ENCODE measurements around the gene SAMD9L.

SAMD9L gene

GRCh38 chr7:93108003-93108402 lies 40.2 kb downstream of the SAMD9L start:
- no peak for ATAC-seq
- no peak for TF ChIP-seq ZNF8 (CRISPR knock-in tag; IDR thresholded peaks at IDR 0.05)
- no peak for TF ChIP-seq ZC3H10 (CRISPR knock-in tag; IDR thresholded peaks at IDR 0.05)
- no peak for TF ChIP-seq ARNTL (CRISPR knock-in tag; IDR thresholded peaks at IDR 0.05; ENCODE audit: borderline replicate concordance, low read depth)
- no peak for TF ChIP-seq ISL1 (CRISPR knock-in tag; IDR thresholded peaks at IDR 0.05)
- no peak for TF ChIP-seq TOX (CRISPR knock-in tag; IDR thresholded peaks at IDR 0.05; ENCODE audit: borderline replicate concordance)
- TF ChIP-seq CSDC2 (CRISPR knock-in tag; IDR thresholded peaks at IDR 0.05): no peak
- TF ChIP-seq ZNF70 (CRISPR knock-in tag; IDR thresholded peaks at IDR 0.05): no peak
- TF ChIP-seq PPARA (CRISPR knock-in tag; IDR thresholded peaks at IDR 0.05; ENCODE audit: borderline replicate concordance): no peak
- no peak for TF ChIP-seq BACH2 (CRISPR knock-in tag; IDR thresholded peaks at IDR 0.05; ENCODE audit: borderline replicate concordance)
- TF ChIP-seq, protein P1, sequence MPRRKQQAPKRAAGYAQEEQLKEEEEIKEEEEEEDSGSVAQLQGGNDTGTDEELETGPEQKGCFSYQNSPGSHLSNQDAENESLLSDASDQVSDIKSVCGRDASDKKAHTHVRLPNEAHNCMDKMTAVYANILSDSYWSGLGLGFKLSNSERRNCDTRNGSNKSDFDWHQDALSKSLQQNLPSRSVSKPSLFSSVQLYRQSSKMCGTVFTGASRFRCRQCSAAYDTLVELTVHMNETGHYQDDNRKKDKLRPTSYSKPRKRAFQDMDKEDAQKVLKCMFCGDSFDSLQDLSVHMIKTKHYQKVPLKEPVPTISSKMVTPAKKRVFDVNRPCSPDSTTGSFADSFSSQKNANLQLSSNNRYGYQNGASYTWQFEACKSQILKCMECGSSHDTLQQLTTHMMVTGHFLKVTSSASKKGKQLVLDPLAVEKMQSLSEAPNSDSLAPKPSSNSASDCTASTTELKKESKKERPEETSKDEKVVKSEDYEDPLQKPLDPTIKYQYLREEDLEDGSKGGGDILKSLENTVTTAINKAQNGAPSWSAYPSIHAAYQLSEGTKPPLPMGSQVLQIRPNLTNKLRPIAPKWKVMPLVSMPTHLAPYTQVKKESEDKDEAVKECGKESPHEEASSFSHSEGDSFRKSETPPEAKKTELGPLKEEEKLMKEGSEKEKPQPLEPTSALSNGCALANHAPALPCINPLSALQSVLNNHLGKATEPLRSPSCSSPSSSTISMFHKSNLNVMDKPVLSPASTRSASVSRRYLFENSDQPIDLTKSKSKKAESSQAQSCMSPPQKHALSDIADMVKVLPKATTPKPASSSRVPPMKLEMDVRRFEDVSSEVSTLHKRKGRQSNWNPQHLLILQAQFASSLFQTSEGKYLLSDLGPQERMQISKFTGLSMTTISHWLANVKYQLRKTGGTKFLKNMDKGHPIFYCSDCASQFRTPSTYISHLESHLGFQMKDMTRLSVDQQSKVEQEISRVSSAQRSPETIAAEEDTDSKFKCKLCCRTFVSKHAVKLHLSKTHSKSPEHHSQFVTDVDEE (CRISPR knock-in tag; IDR thresholded peaks at IDR 0.05): no peak
- TF ChIP-seq CSRNP3 (CRISPR knock-in tag; IDR thresholded peaks at IDR 0.05): no peak
- TF ChIP-seq TCF4 (CRISPR knock-in tag; IDR thresholded peaks at IDR 0.05; ENCODE audit: borderline replicate concordance): no peak
- TF ChIP-seq SNAI2 (CRISPR knock-in tag; IDR thresholded peaks at IDR 0.05): no peak
- no peak for TF ChIP-seq RARB (CRISPR knock-in tag; IDR thresholded peaks at IDR 0.05)
- no peak for TF ChIP-seq OSR1 (CRISPR knock-in tag; IDR thresholded peaks at IDR 0.05)
- TF ChIP-seq ZFP30 (CRISPR knock-in tag; IDR thresholded peaks at IDR 0.05): no peak
- TF ChIP-seq, protein P2, sequence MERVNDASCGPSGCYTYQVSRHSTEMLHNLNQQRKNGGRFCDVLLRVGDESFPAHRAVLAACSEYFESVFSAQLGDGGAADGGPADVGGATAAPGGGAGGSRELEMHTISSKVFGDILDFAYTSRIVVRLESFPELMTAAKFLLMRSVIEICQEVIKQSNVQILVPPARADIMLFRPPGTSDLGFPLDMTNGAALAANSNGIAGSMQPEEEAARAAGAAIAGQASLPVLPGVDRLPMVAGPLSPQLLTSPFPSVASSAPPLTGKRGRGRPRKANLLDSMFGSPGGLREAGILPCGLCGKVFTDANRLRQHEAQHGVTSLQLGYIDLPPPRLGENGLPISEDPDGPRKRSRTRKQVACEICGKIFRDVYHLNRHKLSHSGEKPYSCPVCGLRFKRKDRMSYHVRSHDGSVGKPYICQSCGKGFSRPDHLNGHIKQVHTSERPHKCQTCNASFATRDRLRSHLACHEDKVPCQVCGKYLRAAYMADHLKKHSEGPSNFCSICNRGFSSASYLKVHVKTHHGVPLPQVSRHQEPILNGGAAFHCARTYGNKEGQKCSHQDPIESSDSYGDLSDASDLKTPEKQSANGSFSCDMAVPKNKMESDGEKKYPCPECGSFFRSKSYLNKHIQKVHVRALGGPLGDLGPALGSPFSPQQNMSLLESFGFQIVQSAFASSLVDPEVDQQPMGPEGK (CRISPR knock-in tag; IDR thresholded peaks at IDR 0.05; ENCODE audit: borderline replicate concordance): no peak
- no peak for TF ChIP-seq POU6F1 (CRISPR knock-in tag; IDR thresholded peaks at IDR 0.05; ENCODE audit: borderline replicate concordance, low read depth)
- TF ChIP-seq ESRRG (CRISPR knock-in tag; IDR thresholded peaks at IDR 0.05): no peak

DNA sequence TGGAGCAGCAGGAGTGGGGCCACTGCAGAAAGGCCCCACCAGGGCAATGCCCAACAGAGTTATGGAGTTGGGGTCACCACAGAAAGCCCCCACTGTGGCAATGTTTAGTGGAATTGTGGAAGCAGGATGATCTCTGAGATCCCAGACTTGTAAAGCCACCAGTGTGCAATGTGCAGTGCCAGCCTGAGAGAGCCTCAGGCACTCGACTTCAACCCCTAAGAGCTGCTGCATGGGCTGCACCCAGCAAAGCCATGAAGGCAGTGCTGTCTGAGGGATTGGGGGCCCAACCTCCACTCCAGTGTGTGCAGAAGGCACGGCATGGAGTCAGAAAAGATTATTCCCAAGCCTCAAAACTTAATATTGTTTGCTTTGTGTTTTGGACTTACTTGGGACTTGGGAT lies 50.8 kb downstream of the SAMD9L start:
- ATAC-seq: no peak
- TF ChIP-seq GLIS3 (CRISPR knock-in tag; IDR thresholded peaks at IDR 0.05) (no peak), ZNF565 (CRISPR knock-in tag; conservative IDR thresholded peaks at IDR 0.05; ENCODE audit: low read depth) (no peak), PPARA (CRISPR knock-in tag; IDR thresholded peaks at IDR 0.05; ENCODE audit: borderline replicate concordance) (no peak), TCF4 (CRISPR knock-in tag; IDR thresholded peaks at IDR 0.05; ENCODE audit: borderline replicate concordance) (no peak), SNAI2 (CRISPR knock-in tag; IDR thresholded peaks at IDR 0.05) (no peak), OSR1 (CRISPR knock-in tag; IDR thresholded peaks at IDR 0.05) (no peak), ZNF8 (CRISPR knock-in tag; IDR thresholded peaks at IDR 0.05) (no peak), BACH2 (CRISPR knock-in tag; IDR thresholded peaks at IDR 0.05; ENCODE audit: borderline replicate concordance) (no peak), ISL1 (CRISPR knock-in tag; IDR thresholded peaks at IDR 0.05) (no peak), RARB (CRISPR knock-in tag; IDR thresholded peaks at IDR 0.05) (no peak), ARNTL (CRISPR knock-in tag; IDR thresholded peaks at IDR 0.05; ENCODE audit: borderline replicate concordance, low read depth) (no peak), CSRNP3 (CRISPR knock-in tag; IDR thresholded peaks at IDR 0.05) (no peak), CREB5 (CRISPR knock-in tag; IDR thresholded peaks at IDR 0.05; ENCODE audit: low read depth) (no peak)
- TF ChIP-seq, protein P1 (CRISPR knock-in tag; IDR thresholded peaks at IDR 0.05): no peak
- TF ChIP-seq, protein P2 (CRISPR knock-in tag; IDR thresholded peaks at IDR 0.05; ENCODE audit: borderline replicate concordance): no peak
